Measurements from ENCODE around the gene THAP11.

- TF ChIP-seq, protein P1, sequence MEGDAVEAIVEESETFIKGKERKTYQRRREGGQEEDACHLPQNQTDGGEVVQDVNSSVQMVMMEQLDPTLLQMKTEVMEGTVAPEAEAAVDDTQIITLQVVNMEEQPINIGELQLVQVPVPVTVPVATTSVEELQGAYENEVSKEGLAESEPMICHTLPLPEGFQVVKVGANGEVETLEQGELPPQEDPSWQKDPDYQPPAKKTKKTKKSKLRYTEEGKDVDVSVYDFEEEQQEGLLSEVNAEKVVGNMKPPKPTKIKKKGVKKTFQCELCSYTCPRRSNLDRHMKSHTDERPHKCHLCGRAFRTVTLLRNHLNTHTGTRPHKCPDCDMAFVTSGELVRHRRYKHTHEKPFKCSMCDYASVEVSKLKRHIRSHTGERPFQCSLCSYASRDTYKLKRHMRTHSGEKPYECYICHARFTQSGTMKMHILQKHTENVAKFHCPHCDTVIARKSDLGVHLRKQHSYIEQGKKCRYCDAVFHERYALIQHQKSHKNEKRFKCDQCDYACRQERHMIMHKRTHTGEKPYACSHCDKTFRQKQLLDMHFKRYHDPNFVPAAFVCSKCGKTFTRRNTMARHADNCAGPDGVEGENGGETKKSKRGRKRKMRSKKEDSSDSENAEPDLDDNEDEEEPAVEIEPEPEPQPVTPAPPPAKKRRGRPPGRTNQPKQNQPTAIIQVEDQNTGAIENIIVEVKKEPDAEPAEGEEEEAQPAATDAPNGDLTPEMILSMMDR (IDR thresholded peaks at IDR 0.05) = no peak
- no peak for TF ChIP-seq POLR2AphosphoS5 (IDR thresholded peaks at IDR 0.05)
These were observed 813 bp upstream of the THAP11 start for GRCh38 chr16:67841198-67841815.

All from upper lobe of left lung (tissue), 4 donors.